ENCODE results near the gene NDUFB3.
"Not testable (repeated sequence)": the region's sequence is repeated elsewhere in the genome, so short reads cannot be mapped to it uniquely, and the experiment has no call there.

NDUFB3 gene

GRCh38 chr2:201100497-201100896 lies 28.7 kb downstream of the NDUFB3 start:
- DNase-seq, result no peak

GRCh38 chr2:201105759-201106158 lies 34.0 kb downstream of the NDUFB3 start:
- no peak for DNase-seq

DNA sequence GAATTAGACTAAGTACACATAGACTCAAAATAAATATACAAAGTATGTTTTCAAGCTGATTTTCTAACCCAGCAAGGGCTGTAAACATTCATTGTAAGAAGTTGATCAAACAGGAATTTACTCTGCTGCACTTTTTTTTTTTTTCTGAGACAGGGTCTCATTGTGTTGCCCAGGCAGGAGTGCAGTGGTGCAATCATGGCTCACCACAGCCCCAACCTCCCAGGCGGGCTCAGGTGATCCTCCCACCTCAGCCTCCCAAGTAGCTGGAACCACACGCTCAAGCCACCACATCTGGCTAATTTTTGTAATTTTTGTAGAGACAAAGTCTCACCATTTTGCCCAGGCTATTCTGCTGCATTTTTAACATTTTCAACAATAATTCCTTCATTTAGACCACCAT lies 35.8 kb downstream of the NDUFB3 start:
- DNase-seq, result no peak

DNA sequence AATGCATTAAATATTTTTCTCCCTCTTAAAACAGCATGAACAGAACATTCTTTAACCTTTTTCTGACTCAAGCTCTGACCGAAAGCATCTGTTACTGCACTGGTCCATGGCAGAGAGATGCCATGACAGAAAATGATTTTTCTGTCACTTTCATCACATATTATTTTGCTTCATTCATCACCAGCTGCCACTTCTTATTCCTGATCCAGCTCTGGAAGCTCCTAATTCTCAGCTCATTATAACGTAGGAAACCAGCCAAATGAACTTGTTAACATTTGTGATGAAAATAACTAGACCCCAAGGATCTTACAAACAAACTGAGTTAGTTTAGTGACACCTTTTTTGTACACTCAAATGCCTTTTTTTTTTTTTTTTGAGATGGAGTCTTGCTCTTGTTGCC lies 36.5 kb downstream of the NDUFB3 start:
- DNase-seq, result no peak

GRCh38 chr2:201109186-201109585 lies 37.4 kb downstream of the NDUFB3 start:
- no peak for DNase-seq

- DNase-seq, result no peak
Observed at GRCh38 chr2:201110615-201111014, 38.8 kb downstream of the NDUFB3 start.

DNA sequence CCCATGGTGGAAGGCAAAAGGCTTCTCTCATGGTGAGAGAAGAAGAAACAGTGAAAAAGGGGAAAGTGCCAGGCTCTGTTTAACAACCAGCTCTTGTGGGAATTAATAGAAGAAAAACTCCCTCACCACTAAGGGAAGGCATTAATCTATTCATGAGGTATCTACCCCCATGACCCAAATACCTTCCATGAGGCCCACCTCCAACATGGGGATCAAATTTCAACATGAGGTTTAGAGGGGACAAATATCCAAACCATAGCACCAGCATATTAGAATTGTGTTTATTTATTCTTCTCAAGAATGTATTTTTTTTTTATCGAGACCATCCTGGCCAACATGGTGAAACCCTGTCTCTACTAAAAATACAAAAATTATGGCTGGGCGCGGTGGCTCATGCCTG lies 39.3 kb downstream of the NDUFB3 start:
- no peak for DNase-seq

DNA sequence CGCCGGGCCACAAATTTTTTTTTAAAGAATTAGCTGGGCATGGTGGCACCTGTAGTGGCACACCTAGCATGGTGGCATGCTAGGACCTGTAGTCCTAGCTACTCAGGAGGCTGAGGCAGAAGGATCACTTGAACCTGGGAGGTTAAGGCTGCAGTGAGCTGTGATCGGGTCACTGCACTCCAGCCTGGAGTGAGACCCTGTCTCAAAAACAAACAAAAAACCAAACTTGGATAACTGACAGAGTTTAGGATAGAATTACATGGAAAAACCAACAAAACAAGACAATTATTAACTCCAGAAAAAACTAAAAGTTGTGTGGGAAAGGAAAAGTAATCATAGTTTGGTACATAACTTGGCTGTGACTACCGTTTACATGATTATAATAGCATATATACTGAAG lies 42.5 kb downstream of the NDUFB3 start:
- DNase-seq, result no peak

DNA sequence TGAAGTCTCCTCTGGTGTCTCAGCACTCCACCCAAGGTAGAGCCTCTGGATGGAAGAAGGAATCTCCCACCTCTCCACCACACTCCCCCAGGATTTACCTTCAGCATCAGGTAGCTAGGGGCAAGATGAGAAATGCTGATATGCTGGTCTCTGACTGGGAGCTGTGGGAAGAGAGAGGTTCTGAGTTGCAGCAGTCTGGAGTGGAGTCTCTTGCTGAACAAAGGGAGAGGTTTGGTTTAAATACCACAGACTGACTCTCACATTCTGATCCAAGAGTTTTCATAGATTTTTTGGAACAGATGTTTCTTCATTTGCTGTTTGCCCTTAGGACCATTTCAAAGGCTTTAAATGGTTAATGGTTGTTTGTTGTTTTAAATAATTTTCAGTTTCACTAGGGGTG lies 43.0 kb downstream of the NDUFB3 start:
- no peak for DNase-seq

DNA sequence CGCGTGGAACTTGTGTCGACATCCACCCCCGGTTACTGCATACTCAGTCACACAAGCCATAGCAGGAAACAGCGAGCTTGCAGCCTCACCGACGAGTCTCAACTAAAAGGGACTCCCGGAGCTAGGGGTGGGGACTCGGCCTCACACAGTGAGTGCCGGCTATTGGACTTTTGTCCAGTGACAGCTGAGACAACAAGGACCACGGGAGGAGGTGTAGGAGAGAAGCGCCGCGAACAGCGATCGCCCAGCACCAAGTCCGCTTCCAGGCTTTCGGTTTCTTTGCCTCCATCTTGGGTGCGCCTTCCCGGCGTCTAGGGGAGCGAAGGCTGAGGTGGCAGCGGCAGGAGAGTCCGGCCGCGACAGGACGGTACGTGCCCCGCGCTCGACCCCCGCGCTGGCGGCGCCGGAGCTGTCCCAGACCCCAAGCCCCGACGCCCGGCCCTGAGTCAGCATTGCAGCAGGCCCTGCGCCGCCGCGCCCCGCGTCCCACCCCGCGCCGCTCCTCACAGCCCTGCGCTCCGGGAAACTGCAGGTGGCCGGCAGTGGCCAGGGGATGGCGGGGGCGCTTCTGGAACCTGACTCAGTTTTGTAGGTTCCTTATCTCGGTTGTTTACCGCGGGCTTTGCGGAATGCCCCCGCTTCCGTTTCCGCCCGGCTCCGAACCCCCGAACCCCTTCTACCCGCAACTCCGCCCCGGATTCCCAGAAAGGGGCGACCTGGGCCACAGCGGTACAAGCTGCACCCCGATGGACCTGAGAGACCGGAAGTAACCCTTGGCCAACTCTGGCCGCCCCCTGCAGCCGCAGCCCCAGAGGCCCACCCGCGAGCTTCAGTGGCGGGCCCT lies 44.5 kb downstream of the NDUFB3 start, which contains the start of gene CFLAR:
Gene CFLAR (plus strand): TSS at position 50 of the 844 bp plus-strand sequence. CDS start 13,702 bp downstream, outside the sequence.
- DNase-seq, result peak; percentile 22

GRCh38 chr2:201116959-201117734 lies 45.3 kb downstream of the NDUFB3 start:
- DNase-seq, result no peak

GRCh38 chr2:201117735-201118094 lies 45.9 kb downstream of the NDUFB3 start:
- DNase-seq, result not testable (repeated sequence)

GRCh38 chr2:201118121-201118960 lies 46.5 kb downstream of the NDUFB3 start:
- no peak for DNase-seq

DNA sequence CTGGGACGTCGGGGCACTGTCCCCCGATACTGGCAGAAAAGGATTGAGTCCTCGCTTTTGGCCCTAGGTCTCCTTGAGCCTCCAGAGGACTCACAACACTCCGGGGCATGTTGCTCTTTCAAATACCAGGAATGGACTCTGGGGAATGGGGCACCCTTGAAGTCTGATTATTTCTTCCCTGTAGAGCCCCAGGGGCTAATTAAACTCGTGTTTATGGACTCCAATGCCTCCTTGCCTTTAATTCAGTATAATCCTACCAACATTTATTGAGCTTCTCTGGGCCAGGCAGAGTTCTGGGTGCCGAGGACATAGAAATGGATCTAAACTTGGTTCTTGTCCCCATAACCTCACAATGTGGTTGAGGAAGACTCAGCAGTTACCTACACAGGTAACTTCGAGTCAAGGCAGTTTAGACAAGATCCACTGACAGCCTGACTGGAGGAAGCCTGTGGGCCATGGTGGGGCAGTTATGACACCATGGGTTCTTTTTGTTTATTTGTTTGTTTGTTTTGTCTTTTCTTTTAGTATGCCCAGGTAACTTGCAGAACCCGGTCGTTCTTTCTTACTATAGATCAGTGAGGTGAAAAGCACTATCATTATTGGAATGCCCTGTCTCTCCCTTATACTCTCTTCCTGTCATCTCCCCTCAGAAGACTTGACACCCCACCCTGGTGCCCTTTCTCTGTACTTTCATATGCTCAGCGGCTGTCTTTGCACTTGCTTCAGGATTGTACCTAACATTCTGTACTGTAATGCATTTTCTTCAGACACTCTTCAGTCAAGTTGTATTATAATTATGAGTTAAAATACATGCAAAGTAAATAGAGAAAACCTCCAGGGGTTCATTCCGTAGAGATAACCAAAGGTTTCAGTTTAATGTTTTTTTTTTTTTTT lies 47.4 kb downstream of the NDUFB3 start:
- DNase-seq, result no peak

DNA sequence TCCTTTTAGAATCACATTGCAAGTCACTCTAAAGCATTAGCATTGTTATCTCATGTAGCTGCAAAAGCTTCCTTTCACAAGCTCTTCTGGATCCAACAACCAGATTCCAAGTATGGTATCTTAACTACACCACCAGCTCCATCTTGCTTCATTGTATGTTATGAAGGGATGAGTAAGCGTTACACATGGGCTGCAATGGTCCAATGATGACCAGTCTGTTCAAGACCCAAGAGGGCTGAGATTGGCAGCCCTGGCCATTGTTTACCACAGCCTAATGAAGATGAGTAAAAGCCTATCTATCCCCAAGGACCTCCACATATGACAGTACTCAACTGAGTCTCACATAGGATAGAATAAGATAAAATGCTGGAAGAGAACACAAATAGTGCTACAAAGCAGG lies 50.5 kb downstream of the NDUFB3 start:
- DNase-seq, result no peak

GRCh38 chr2:201126308-201127151 lies 54.7 kb downstream of the NDUFB3 start:
- no peak for DNase-seq

GRCh38 chr2:201127152-201127511 lies 55.3 kb downstream of the NDUFB3 start:
- DNase-seq, result no peak

DNA sequence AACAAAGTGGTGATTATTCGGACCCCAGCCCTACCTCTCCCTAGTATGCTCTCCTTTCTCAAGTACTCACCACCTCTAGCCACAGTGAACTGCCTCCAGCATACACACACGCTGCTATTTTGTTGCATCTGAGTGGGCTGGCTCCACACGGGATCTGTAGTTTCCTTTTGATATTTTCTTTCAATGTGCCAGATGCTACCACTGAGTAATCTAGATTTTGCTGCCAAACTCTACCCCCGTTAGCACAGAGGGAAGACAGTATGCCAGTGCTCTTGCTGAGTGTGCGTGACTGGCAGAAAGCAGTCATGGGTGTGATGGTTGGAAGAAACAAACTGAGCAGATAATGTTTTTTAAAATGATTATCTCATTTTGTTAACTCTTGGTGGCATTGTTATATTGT lies 55.8 kb downstream of the NDUFB3 start:
- DNase-seq, result no peak

DNA sequence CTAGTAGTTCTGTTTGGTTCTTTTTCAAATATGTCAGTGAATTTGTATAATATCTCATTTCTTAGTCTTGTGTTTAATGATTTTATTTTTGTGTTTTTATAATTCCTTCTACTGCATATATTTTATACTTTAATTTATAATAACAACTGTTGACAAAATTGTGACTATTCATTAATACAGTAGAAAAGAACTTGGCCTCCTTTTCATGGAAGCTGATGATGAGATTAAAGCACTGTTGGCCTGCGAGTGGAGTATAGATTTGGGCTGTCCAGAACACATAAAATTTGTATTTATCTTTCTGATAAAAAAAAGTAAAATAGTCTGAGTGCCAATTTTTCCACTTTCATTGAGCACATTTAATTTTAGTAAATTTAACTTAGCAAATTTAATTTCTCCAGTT lies 56.2 kb downstream of the NDUFB3 start:
- no peak for DNase-seq

DNA sequence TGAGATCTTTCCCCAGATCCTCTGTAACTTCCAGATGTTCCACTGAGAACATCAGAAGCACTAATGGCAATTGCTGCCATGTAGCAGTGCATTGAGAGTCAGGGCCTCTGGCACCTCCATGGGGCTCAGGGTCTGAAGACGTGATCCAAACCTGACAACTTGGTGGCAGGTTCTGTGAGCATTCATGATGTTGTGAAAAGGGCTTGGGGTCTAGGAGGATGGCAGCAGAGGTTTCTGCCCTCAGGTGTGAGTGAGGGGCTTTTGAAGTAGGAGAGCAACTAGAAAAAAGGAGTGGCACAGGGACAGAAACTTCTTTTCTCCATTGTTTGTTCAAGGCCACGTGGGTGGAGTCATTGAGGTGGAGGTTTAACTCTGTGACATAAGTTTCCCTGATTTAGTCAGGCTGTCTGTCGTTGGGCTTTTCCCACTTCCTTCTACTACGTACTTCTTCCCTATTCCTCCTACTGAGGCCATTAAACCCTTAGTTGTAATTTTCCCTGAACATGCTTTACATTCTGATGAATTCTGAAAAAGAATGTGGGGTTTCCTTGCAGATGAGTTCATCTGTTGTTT lies 57.2 kb downstream of the NDUFB3 start:
- no peak for DNase-seq

Data from NCI-H1417 treated with DMSO at 0.1 percent for 48 hours (cell line).